ENCODE data around the gene DAP.

DAP gene

GRCh38 chr5:10734832-10735523 lies 26.1 kb downstream of the DAP start:
- Histone ChIP-seq H3K9ac (ENCODE audit: low read depth, low read length) (no peak overlapping the region), H3K4me1 (ENCODE audit: insufficient read depth, low read length) (no peaks in the 10 kb centered on the region), H3K9me3 (ENCODE audit: control insufficient read depth, insufficient read depth, low read length) (peaks cover 7% of the 10 kb centered on the region), H3K36me3 (ENCODE audit: insufficient read depth, low read length) (no peaks in the 10 kb centered on the region; the same call in 1 of the 2 replicates)

- peaks cover 3% of the 10 kb centered on the region; the same call in 1 of the 2 replicates for H3K9me3 ChIP-seq (ENCODE audit: control insufficient read depth, insufficient read depth, low read length)
- H3K9ac ChIP-seq (ENCODE audit: low read depth, low read length): no peak overlapping the region
- H3K4me1 ChIP-seq (ENCODE audit: insufficient read depth, low read length): no peaks in the 10 kb centered on the region
- no peaks in the 10 kb centered on the region; the same call in 1 of the 2 replicates for H3K36me3 ChIP-seq (ENCODE audit: insufficient read depth, low read length)
Measured at GRCh38 chr5:10734037-10734709, 26.9 kb downstream of the DAP start.

- 0 out of 2 replicates have a peak, but pooled peaks cover under 1% of the 10 kb centered on the region for H3K9me3 ChIP-seq (ENCODE audit: control insufficient read depth, insufficient read depth, low read length)
- H3K4me1 ChIP-seq (ENCODE audit: insufficient read depth, low read length): no peaks in the 10 kb centered on the region
- H3K36me3 ChIP-seq (ENCODE audit: insufficient read depth, low read length): no peaks in the 10 kb centered on the region; the same call in 1 of the 2 replicates
- no peak overlapping the region for H3K9ac ChIP-seq (ENCODE audit: low read depth, low read length)
Measured at GRCh38 chr5:10733426-10733825, 27.6 kb downstream of the DAP start.

- Histone ChIP-seq H3K9ac (ENCODE audit: low read depth, low read length) (no peak overlapping the region), H3K9me3 (ENCODE audit: control insufficient read depth, insufficient read depth, low read length) (no peaks in the 10 kb centered on the region), H3K36me3 (ENCODE audit: insufficient read depth, low read length) (no peaks in the 10 kb centered on the region; the same call in 1 of the 2 replicates), H3K4me1 (ENCODE audit: insufficient read depth, low read length) (no peaks in the 10 kb centered on the region)
Measured at GRCh38 chr5:10731913-10732312, 29.1 kb downstream of the DAP start.

GRCh38 chr5:10730043-10730351 lies 31.0 kb downstream of the DAP start:
- Histone ChIP-seq H3K9me3 (ENCODE audit: control insufficient read depth, insufficient read depth, low read length) (no peaks in the 10 kb centered on the region), H3K9ac (ENCODE audit: low read depth, low read length) (no peak overlapping the region), H3K4me1 (ENCODE audit: insufficient read depth, low read length) (peaks cover 4% of the 10 kb centered on the region; the same call in 1 of the 2 replicates), H3K36me3 (ENCODE audit: insufficient read depth, low read length) (no peaks in the 10 kb centered on the region; the same call in 1 of the 2 replicates)

GRCh38 chr5:10729320-10730042 lies 31.6 kb downstream of the DAP start:
- Histone ChIP-seq H3K36me3 (ENCODE audit: insufficient read depth, low read length) (no peaks in the 10 kb centered on the region; the same call in 1 of the 2 replicates), H3K9me3 (ENCODE audit: control insufficient read depth, insufficient read depth, low read length) (no peaks in the 10 kb centered on the region), H3K9ac (ENCODE audit: low read depth, low read length) (no peak overlapping the region), H3K4me1 (ENCODE audit: insufficient read depth, low read length) (peaks cover 4% of the 10 kb centered on the region; the same call in 1 of the 2 replicates)

- H3K36me3 ChIP-seq (ENCODE audit: insufficient read depth, low read length): no peaks in the 10 kb centered on the region; the same call in 1 of the 2 replicates
- H3K4me1 ChIP-seq (ENCODE audit: insufficient read depth, low read length): peaks cover 4% of the 10 kb centered on the region; the same call in 1 of the 2 replicates
- H3K9ac ChIP-seq (ENCODE audit: low read depth, low read length): no peak overlapping the region
- H3K9me3 ChIP-seq (ENCODE audit: control insufficient read depth, insufficient read depth, low read length): no peaks in the 10 kb centered on the region
Measured at GRCh38 chr5:10728679-10729078, 32.4 kb downstream of the DAP start.

GRCh38 chr5:10727861-10728260 lies 33.2 kb downstream of the DAP start:
- Histone ChIP-seq H3K9ac (ENCODE audit: low read depth, low read length) (no peak overlapping the region), H3K4me1 (ENCODE audit: insufficient read depth, low read length) (peaks cover 4% of the 10 kb centered on the region; the same call in 1 of the 2 replicates), H3K36me3 (ENCODE audit: insufficient read depth, low read length) (no peaks in the 10 kb centered on the region; the same call in 1 of the 2 replicates)

GRCh38 chr5:10726913-10727517 lies 34.0 kb downstream of the DAP start:
- peaks cover 4% of the 10 kb centered on the region; the same call in 1 of the 2 replicates for H3K4me1 ChIP-seq (ENCODE audit: insufficient read depth, low read length)
- H3K36me3 ChIP-seq (ENCODE audit: insufficient read depth, low read length): no peaks in the 10 kb centered on the region; the same call in 1 of the 2 replicates
- no peak overlapping the region for H3K9ac ChIP-seq (ENCODE audit: low read depth, low read length)
- H3K9me3 ChIP-seq (ENCODE audit: control insufficient read depth, insufficient read depth, low read length): no peaks in the 10 kb centered on the region

More at GRCh38 chr5:10727861-10728260, 33.2 kb downstream of the DAP start:
- H3K9me3 ChIP-seq (ENCODE audit: control insufficient read depth, insufficient read depth, low read length): no peaks in the 10 kb centered on the region

GRCh38 chr5:10726179-10726912 lies 34.7 kb downstream of the DAP start:
- H3K36me3 ChIP-seq (ENCODE audit: insufficient read depth, low read length): no peaks in the 10 kb centered on the region; the same call in 1 of the 2 replicates
- H3K9ac ChIP-seq (ENCODE audit: low read depth, low read length): no peak overlapping the region
- no peaks in the 10 kb centered on the region for H3K9me3 ChIP-seq (ENCODE audit: control insufficient read depth, insufficient read depth, low read length)
- H3K4me1 ChIP-seq (ENCODE audit: insufficient read depth, low read length): peaks cover 4% of the 10 kb centered on the region; the same call in 1 of the 2 replicates

- Histone ChIP-seq H3K9me3 (ENCODE audit: control insufficient read depth, insufficient read depth, low read length) (no peaks in the 10 kb centered on the region), H3K9ac (ENCODE audit: low read depth, low read length) (no peak overlapping the region), H3K4me1 (ENCODE audit: insufficient read depth, low read length) (peaks cover 4% of the 10 kb centered on the region; the same call in 1 of the 2 replicates), H3K36me3 (ENCODE audit: insufficient read depth, low read length) (no peaks in the 10 kb centered on the region)
Measured at GRCh38 chr5:10725636-10726035, 35.4 kb downstream of the DAP start.

GRCh38 chr5:10724781-10725507 lies 36.1 kb downstream of the DAP start:
- H3K36me3 ChIP-seq (ENCODE audit: insufficient read depth, low read length): no peaks in the 10 kb centered on the region
- H3K9ac ChIP-seq (ENCODE audit: low read depth, low read length): no peak overlapping the region
- H3K9me3 ChIP-seq (ENCODE audit: control insufficient read depth, insufficient read depth, low read length): no peaks in the 10 kb centered on the region
- peaks cover 4% of the 10 kb centered on the region; the same call in 1 of the 2 replicates for H3K4me1 ChIP-seq (ENCODE audit: insufficient read depth, low read length)

- Histone ChIP-seq H3K4me1 (ENCODE audit: insufficient read depth, low read length) (peaks cover 4% of the 10 kb centered on the region; the same call in 1 of the 2 replicates), H3K9ac (ENCODE audit: low read depth, low read length) (no peak overlapping the region), H3K9me3 (ENCODE audit: control insufficient read depth, insufficient read depth, low read length) (no peaks in the 10 kb centered on the region), H3K36me3 (ENCODE audit: insufficient read depth, low read length) (no peaks in the 10 kb centered on the region)
Measured at GRCh38 chr5:10723514-10723913, 37.5 kb downstream of the DAP start.
